HG03159 (cell line): Measurements from ENCODE around the gene COL21A1.

Source experiments
- ATAC-seq: cut with Tn5 transposase; IDR thresholded peaks from one replicate; pipeline ENCODE4 v1.9.1; 2021; ENCODE audit warnings: mild to moderate bottlenecking, moderate library complexity; ENCODE audit not compliant: unreplicated experiment

Gene COL21A1

DNA sequence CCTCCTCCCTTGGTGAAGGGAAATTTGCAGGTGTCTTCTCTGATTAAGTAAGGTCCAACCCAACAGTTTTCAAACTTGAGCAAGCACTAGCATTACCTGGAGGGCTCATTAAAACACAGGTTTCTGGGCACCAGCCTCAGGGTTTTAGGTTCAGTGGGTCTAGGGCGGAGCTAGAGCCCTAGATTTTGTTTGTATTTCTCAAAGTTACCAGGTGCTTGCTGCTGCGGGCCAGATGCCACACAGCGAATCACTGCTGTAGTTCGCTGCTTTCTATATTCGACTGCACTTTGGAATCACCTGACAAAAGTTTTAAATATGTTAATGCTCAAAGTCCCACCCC lies 869 bp downstream of the COL21A1 start:
- ATAC-seq: no peak

GRCh38 chr6:56245903-56246351 lies 1.5 kb downstream of the COL21A1 start:
- no peak for ATAC-seq

GRCh38 chr6:56244528-56245253 lies 2.7 kb downstream of the COL21A1 start:
- ATAC-seq: no peak

- ATAC-seq: no peak
Measured at GRCh38 chr6:56244089-56244488, 3.3 kb downstream of the COL21A1 start.

DNA sequence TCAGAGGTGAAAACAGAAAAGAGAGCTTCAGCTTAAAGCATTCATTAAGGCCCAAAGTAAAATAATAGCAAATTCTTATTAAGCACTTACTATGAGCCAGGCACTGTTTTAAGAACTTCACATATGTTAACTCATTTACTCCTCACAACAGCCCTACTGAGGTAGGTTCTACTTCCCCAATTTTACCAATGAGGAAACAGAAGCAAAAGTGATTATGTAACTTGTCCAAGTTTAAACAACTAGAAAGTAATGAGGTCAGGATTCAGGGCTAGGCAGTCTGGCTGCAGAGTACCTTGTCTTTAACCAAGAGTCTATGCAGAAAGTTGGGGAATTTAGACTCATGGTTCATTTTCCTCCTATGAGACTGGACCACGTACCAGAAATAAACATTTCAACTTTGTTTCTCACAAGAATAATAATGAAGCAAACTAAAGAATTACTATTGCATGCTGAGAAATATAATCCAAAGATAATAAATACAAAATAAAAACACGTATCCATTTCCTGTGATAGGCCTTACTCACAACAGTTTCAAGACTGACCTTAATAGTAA lies 3.8 kb downstream of the COL21A1 start:
- ATAC-seq: peak; percentile 72

DNA sequence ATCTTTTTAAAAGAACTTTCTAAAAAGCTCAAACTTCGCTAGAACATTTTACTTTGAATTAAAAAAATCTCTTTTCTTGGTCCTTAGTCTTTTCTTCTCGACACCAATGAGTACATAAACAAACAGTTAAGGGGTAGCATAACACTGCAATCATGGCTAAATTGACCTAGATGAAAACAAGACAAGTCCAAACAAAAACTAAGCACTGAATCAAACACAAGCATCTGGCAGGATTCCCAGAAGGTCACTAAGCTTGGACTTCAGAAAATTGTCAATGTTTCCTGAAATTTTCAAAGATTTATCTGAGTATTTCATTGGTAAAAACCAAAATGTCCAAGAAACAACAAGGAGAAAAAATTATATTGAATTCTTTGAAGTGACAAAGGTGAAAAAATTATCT lies 5.0 kb downstream of the COL21A1 start:
- no peak for ATAC-seq

- no peak for ATAC-seq
Measured at GRCh38 chr6:56241124-56241802, 6.1 kb downstream of the COL21A1 start.

DNA sequence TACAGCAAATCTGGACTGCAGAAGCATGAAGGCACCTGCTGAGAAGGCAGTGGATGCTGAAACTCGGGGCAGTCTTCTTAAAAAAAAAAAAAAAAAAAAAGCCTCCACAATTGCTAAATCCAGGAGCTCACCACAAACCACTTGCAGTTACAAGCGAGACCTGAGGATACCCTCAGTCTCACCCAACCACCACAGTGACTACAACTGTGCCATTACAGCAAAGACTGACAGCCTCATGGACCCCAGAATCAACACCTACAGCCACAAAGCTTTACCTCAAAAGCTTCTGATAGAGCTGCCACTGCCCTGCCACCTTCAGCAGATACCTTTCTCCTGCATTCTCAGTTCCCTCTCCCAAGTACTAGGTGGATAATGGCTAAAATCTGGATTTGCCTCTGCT lies 9.0 kb downstream of the COL21A1 start:
- no peak for ATAC-seq

DNA sequence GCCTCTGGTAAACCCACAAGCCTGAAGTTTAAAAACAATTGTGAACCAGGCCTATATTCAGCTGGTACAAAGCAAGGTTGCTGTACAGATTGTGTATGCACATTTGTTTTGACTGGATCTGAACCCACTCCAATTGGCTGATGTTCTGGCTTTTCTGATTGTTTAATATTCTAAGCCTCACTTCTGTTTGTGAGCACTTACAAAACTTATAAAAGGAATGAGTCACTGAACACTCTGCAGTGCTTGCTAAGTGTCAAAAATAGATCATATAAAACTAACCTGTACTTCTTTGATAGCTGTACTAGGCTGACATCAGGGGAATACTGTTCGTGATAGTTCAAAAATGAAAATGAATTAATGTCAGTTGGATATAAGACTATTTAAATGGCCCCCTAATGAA lies 12.1 kb downstream of the COL21A1 start:
- ATAC-seq: no peak

- no peak for ATAC-seq
Measured at GRCh38 chr6:56232436-56232835, 14.9 kb downstream of the COL21A1 start.

DNA sequence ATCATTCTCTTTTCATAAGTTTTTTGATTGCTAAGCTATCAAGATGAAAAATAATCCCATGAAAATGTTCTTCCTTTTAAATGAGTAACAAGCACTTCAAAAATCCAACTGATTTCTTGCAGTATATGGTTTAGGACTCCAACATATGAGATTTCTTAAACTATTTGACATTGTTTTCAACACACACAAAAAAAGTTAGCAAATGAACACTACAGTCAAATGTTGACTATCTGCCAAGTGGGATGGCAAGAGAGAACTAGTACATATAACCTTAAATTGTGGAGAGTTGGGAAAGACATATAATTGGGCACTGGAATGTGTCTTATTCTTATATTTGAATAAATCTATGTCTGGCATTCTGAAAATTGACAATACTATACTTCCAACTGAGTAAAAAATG lies 15.6 kb downstream of the COL21A1 start:
- ATAC-seq: no peak

GRCh38 chr6:56230976-56231566 lies 16.3 kb downstream of the COL21A1 start:
- ATAC-seq: no peak

- ATAC-seq: no peak
Measured at GRCh38 chr6:56227071-56227879, 20.1 kb downstream of the COL21A1 start.

GRCh38 chr6:56223995-56224394 lies 23.4 kb downstream of the COL21A1 start:
- no peak for ATAC-seq

DNA sequence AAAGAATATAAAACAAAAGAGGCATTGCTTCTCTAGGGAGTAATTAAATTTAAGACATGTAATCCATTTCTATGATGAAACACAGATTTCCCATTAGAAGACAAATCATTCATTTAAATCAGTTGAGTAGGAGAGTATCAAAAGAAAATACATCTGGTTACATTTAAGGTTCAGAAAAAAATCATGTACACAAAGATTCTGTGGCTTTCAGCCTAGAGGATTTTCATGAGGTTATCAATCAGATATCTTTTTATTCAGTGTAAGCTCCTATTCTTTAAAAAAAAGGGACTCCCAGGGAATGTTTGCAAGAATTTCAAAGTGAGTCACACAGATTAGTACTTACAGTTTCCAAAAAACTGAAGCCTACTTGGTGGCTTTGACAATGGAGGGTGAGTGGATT lies 24.9 kb downstream of the COL21A1 start:
- ATAC-seq: no peak

DNA sequence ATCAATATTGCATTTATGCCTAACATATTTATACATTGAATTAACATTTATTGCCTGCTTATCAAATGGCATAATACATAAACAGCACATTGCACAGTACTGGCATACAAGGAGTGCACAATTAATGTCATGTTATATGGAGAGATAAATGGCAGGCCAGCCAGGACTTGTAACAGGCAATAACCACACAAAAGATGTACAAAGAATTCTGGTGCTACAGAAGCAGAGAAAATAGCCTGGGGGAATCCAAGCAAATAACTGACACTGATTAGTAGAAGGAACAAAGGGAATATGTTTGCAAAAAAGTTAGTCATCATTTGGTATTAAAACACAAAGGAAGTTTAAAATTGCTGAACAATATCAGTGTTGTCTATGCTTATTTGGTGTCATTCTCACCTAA lies 27.3 kb downstream of the COL21A1 start:
- ATAC-seq: no peak

- ATAC-seq: no peak
Measured at GRCh38 chr6:56214703-56215101, 32.7 kb downstream of the COL21A1 start.

- ATAC-seq: no peak
Measured at GRCh38 chr6:56214041-56214702, 33.2 kb downstream of the COL21A1 start.

- no peak for ATAC-seq
Measured at GRCh38 chr6:56211724-56212123, 35.7 kb downstream of the COL21A1 start.

DNA sequence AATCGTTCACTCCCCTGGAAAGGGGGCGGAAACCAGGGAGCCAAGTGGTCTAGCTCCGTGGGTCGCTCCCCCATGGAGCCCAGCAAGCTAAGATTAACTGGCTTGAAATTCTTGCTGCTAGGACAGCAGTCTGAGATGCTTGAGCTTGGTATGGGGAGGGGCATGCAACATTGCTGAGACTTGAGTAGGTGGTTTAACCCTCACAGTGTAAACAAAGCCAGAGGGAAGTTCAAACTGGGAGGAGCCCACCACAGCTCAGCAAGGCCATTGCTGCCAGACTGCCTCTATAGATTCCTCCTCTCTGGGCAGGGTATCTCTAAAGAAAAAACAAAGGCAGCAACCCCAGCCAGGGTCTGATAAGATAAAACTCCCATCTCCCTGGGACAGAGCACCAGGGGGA lies 43.2 kb downstream of the COL21A1 start:
- no peak for ATAC-seq

DNA sequence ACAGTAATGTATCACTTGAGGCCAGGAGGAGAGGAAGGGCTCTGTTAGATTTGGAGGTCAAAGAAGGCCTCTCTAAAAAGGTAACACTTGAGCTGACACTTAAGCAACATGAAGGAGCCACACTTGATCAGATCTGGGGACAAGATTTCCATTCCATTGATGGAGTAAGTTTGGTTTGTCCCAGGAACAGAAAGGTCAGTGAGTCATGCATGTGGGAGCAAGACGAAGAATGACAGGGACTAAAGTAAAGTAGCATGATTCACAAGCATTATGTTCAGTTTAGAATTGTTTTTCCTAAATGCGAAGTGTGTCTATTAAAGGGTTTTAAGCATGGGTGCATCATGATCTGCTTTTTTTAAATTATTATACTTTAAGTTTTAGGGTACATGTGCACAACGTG lies 47.4 kb downstream of the COL21A1 start:
- ATAC-seq: no peak
